ENCODE data around the gene AHNAK. TPM values are rescaled to one million over a fixed set of nuclear protein-coding genes. Genes with fewer than 3 reads are reported as not detected.

Gene AHNAK
- total RNA-seq, 4 donors from 2014 or later = 1,348 to 2,181 (median 1,745) TPM

DNA sequence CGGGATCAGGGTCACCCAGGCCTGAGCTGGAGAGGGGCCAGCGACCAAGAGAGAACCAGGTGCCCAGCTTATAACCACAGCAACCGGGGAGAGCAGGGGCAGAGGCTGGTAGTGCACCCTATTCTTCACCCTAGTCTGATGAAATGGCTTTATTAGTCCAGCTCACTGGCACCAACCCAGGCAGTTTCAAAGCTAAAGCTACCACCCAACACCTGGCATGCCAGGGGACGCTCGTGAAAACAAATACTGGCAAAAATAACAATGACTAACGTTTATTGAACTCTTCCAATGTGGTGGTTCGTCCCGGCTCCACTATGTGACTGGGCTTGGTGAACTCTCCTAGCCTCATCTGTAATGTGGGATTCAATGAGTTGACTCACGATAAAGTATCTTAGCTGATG, 97.2 kb downstream of the AHNAK start:
- H3K4me1 ChIP-seq = peaks cover 0 to 20% (median 18%) of the 10 kb centered on the region in 3 donors
- no peaks in the 10 kb centered on the region for H3K27me3 ChIP-seq
- no peaks in the 10 kb centered on the region for H3K36me3 ChIP-seq
- H3K4me3 ChIP-seq = no peak overlapping the region
- no peaks in the 10 kb centered on the region for H3K9me3 ChIP-seq
- TF ChIP-seq POLR2AphosphoS5 (IDR thresholded peaks at IDR 0.05) = no peak
- TF ChIP-seq, protein P1, sequence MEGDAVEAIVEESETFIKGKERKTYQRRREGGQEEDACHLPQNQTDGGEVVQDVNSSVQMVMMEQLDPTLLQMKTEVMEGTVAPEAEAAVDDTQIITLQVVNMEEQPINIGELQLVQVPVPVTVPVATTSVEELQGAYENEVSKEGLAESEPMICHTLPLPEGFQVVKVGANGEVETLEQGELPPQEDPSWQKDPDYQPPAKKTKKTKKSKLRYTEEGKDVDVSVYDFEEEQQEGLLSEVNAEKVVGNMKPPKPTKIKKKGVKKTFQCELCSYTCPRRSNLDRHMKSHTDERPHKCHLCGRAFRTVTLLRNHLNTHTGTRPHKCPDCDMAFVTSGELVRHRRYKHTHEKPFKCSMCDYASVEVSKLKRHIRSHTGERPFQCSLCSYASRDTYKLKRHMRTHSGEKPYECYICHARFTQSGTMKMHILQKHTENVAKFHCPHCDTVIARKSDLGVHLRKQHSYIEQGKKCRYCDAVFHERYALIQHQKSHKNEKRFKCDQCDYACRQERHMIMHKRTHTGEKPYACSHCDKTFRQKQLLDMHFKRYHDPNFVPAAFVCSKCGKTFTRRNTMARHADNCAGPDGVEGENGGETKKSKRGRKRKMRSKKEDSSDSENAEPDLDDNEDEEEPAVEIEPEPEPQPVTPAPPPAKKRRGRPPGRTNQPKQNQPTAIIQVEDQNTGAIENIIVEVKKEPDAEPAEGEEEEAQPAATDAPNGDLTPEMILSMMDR (IDR thresholded peaks at IDR 0.05) = no peak
- TF ChIP-seq EP300 (IDR thresholded peaks at IDR 0.05) = no peak
- no peak for TF ChIP-seq POLR2A (IDR thresholded peaks at IDR 0.05)
- 49 to 74% methylated on average over 5 to 7 of the region's 9 CpGs for WGBS, 2 donors (ENCODE audit: low coverage in 1 of 2)
- H3K27ac ChIP-seq = peak overlapping the region in 2 of 4 donors; percentile 10 to 35
- no peak for ATAC-seq

DNA sequence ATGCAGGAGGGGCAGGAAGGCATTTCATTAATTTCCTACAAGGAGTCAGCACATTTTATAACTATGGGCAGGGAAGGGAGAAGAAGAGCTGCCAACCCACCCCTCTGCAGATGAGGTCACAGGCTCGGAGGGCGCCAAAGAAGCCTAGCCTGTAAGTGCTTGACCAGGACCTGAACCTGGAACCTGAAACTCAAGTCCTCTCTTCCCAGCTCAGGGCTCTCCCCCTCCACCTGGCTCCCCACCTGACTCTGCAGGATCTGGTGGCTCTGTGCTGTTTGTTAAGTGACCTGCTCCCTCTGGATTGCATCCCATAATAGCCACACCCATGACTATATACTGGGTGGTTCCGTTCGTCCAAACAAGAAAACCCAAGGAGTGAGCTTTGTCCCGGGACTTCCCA, 100.5 kb downstream of the AHNAK start:
- TF ChIP-seq EP300 (IDR thresholded peaks at IDR 0.05) = no peak
- TF ChIP-seq POLR2AphosphoS5 (IDR thresholded peaks at IDR 0.05) = no peak
- TF ChIP-seq POLR2A (IDR thresholded peaks at IDR 0.05) = no peak
- TF ChIP-seq, protein P1 (IDR thresholded peaks at IDR 0.05) = no peak
- Histone ChIP-seq H3K36me3 (no peaks in the 10 kb centered on the region), H3K27ac (peak overlapping the region; percentile 91 to 98 (median 94)), H3K9me3 (no peaks in the 10 kb centered on the region), H3K27me3 (no peaks in the 10 kb centered on the region), H3K4me1 (peaks cover 0 to 43% (median 31%) of the 10 kb centered on the region in 3 donors), H3K4me3 (no peak overlapping the region)
- WGBS, 2 donors (ENCODE audit: low coverage in 1 of 2) = 37 to 83% methylated on average over 1 to 2 of the region's 5 CpGs
- no peak for ATAC-seq

DNA sequence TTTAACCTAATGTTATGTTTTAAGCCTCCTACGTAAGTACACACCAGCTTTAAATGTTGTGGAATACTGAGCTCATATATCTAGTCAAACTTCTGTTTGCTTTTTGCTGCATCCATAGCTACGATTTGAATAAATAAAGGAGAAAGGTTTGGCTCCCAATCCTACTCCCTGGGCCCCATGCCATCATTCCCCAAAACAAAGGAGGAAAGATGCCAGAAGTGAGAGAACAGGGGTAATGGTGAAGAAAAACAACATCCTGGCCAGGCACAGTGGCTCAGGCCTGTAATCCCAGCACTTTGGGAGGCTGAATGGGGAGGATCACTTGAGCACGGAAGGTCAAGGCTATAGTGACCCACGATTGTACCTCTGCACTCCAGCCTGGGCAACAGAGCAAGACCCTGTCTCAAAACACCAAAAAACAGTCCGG, 101.3 kb downstream of the AHNAK start:
- peak; percentile 56 for TF ChIP-seq POLR2AphosphoS5 (IDR thresholded peaks at IDR 0.05)
- TF ChIP-seq POLR2A (IDR thresholded peaks at IDR 0.05) = no peak
- Histone ChIP-seq H3K4me3 (peak overlapping the region in 1 of 2 donors; percentile 54), H3K9me3 (no peaks in the 10 kb centered on the region), H3K36me3 (no peaks in the 10 kb centered on the region), H3K4me1 (peaks cover 0 to 50% (median 38%) of the 10 kb centered on the region in 3 donors), H3K27me3 (no peaks in the 10 kb centered on the region), H3K27ac (peak overlapping the region; percentile 91 to 98 (median 94))
- 10 to 21% methylated on average over 4 to 5 of the region's 5 CpGs for WGBS, 2 donors (ENCODE audit: low coverage in 1 of 2)
- ATAC-seq = peak; percentile 62

DNA sequence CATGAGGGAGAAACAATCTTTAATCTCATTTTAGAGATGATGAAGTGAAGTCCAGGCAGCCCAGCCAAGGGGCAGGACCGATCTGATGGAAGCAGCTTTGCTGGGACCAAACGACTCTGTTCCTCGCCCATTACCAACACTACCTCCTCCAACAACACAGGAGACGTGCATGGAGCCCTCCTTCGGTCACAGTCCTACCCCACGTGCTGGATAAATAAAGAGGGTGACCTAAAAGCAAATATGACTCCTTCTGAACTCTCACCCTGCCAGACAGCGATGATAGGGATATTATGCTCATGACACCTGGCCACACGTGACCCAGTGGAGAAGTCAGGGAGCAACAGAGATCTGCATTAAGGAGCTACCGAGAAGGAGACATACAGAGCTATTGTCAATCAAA, 101.8 kb downstream of the AHNAK start:
- 10 to 19% methylated on average over 6 to 7 of the region's 9 CpGs for WGBS, 2 donors (ENCODE audit: low coverage in 1 of 2)
- H3K27me3 ChIP-seq = no peaks in the 10 kb centered on the region
- H3K4me3 ChIP-seq = peak overlapping the region; percentile 27 to 54
- ATAC-seq = peak; percentile 23
- H3K36me3 ChIP-seq = no peaks in the 10 kb centered on the region
- no peaks in the 10 kb centered on the region for H3K9me3 ChIP-seq
- no peak for TF ChIP-seq POLR2A (IDR thresholded peaks at IDR 0.05)
- TF ChIP-seq POLR2AphosphoS5 (IDR thresholded peaks at IDR 0.05) = no peak
- TF ChIP-seq, protein P1 (IDR thresholded peaks at IDR 0.05) = no peak
- TF ChIP-seq EP300 (IDR thresholded peaks at IDR 0.05) = no peak
- peaks cover 0 to 55% (median 43%) of the 10 kb centered on the region in 3 donors for H3K4me1 ChIP-seq
- peak overlapping the region; percentile 91 to 98 (median 94) for H3K27ac ChIP-seq

DNA sequence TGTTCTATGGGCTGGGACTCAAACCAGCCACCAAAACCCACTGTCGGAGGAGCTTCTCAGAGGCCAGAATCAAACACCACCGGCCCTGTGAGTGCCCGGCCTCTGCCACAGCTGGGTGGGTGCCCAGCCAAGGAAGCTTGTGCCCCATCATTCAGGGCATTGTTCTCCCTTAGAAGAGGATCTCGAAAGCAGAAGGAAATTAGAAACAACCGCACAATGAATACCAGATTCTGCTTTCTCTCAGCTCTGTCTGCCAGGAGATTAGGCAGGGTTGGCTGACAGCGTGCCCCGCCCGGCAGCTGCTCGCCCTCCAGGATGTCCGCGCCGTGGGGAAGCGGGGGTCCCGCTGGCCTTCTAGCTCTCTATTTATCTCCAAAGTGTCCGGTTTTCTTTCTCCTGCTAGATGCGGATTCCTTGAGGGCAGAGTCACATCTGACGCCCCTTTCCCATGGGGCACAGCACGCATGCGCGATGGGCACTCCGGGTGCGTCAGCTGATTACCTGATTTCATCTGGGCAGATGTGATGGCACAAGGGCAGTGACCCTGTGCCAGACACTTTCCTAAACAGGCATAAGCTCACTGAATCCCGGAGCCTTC, 102.3 kb downstream of the AHNAK start:
- ATAC-seq = peak; percentile 67
- TF ChIP-seq, protein P1 (IDR thresholded peaks at IDR 0.05) = no peak
- peak; percentile 38 to 47 for TF ChIP-seq POLR2A (IDR thresholded peaks at IDR 0.05)
- peak; percentile 79 for TF ChIP-seq POLR2AphosphoS5 (IDR thresholded peaks at IDR 0.05)
- no peak for TF ChIP-seq EP300 (IDR thresholded peaks at IDR 0.05)
- 0 to 20% methylated on average over 4 to 8 of the region's 23 CpGs for WGBS, 2 donors (ENCODE audit: low coverage in 1 of 2)
- Histone ChIP-seq H3K27ac (peak overlapping the region; percentile 91 to 98 (median 94)), H3K4me1 (peaks cover 0 to 59% (median 44%) of the 10 kb centered on the region in 3 donors), H3K27me3 (no peaks in the 10 kb centered on the region), H3K9me3 (no peaks in the 10 kb centered on the region), H3K4me3 (peak overlapping the region; percentile 27 to 54), H3K36me3 (no peaks in the 10 kb centered on the region)

All from gastroesophageal sphincter (tissue), 4 donors.